Muscle of arm (tissue), 12 donors: ENCODE measurements around the gene SERTAD3. TPM values are rescaled to one million over a fixed set of nuclear protein-coding genes. Genes with fewer than 3 reads are reported as not detected.
A peak's percentile ranks its signal among the peaks of the same experiment; 100 is the strongest.
"Not testable (repeated sequence)": the region's sequence is repeated elsewhere in the genome, so short reads cannot be mapped to it uniquely, and the experiment has no call there.

ENCODE experiments used
- DNase-seq: peaks from one replicate; pipeline ENCODE4 v3.0.0-alpha.2; 2013
- polyA plus RNA-seq, 12 donors: library from polyadenylated mRNA; unstranded; fragments of 120-200 nt; gene quantifications; one replicate each; pipeline ENCODE4 v1.2.1, GENCODE V29; 2013; ENCODE audit not compliant: insufficient read length in 12 of 12

The SERTAD3 gene
- polyA plus RNA-seq, 12 donors: 25.4 to 57.7 (median 44.9) TPM; not detected in 1

- DNase-seq: no peak
These were observed 31.3 kb downstream of the SERTAD3 start for GRCh38 chr19:40412866-40413265.

GRCh38 chr19:40411958-40412499 is 32.1 kb downstream of the SERTAD3 start:
- DNase-seq: no peak

- DNase-seq: no peak
These were observed 32.9 kb downstream of the SERTAD3 start for GRCh38 chr19:40411125-40411842.

- DNase-seq: no peak
These were observed 34.1 kb downstream of the SERTAD3 start for GRCh38 chr19:40410030-40410389.

- DNase-seq: not testable (repeated sequence)
These were observed 35.6 kb downstream of the SERTAD3 start for GRCh38 chr19:40408598-40408925.

- no peak for DNase-seq
These were observed 36.2 kb downstream of the SERTAD3 start for GRCh38 chr19:40407714-40408597.

GRCh38 chr19:40403262-40403984 is 40.7 kb downstream of the SERTAD3 start:
- peak; percentile 86 for DNase-seq

- no peak for DNase-seq
These were observed 43.6 kb downstream of the SERTAD3 start for GRCh38 chr19:40400559-40400958.

GRCh38 chr19:40398417-40399131 is 45.6 kb downstream of the SERTAD3 start:
- no peak for DNase-seq

GRCh38 chr19:40397568-40397906 is 46.6 kb downstream of the SERTAD3 start:
- DNase-seq: no peak

- DNase-seq: no peak
These were observed 47.1 kb downstream of the SERTAD3 start for GRCh38 chr19:40396886-40397567.

- no peak for DNase-seq
These were observed 48.2 kb downstream of the SERTAD3 start for GRCh38 chr19:40395956-40396355.

GRCh38 chr19:40394816-40395210 is 49.3 kb downstream of the SERTAD3 start:
- no peak for DNase-seq

- DNase-seq: no peak
These were observed 50.0 kb downstream of the SERTAD3 start for GRCh38 chr19:40393894-40394815.

GRCh38 chr19:40392894-40393517 is 51.1 kb downstream of the SERTAD3 start:
- DNase-seq: no peak

GRCh38 chr19:40392123-40392522 is 52.0 kb downstream of the SERTAD3 start:
- DNase-seq: no peak
